GM23338 (cell line): ENCODE measurements around the gene CAPZB.

ENCODE experiments used
- EZH2 ChIP-seq: fragments of 200-600 bp; sonication (generic); IDR thresholded peaks from one replicate; pipeline ENCODE4 v1.8.0; 2017; ENCODE audit warnings: antibody characterized with exemption, mild to moderate bottlenecking, low read depth; ENCODE audit not compliant: unreplicated experiment
- EZH2phosphoT487 ChIP-seq: fragments of 200-600 bp; sonication (generic); IDR thresholded peaks from one replicate; pipeline ENCODE4 v1.8.1; 2018; ENCODE audit warnings: antibody characterized with exemption; ENCODE audit not compliant: unreplicated experiment
- NANOG ChIP-seq: IDR thresholded peaks from 2 replicates; pipeline ENCODE4 v1.6.1; 2016; ENCODE audit warnings: antibody characterized with exemption, borderline replicate concordance
- POLR2AphosphoS5 ChIP-seq: IDR thresholded peaks from 2 replicates; pipeline ENCODE4 v1.6.1; 2016; ENCODE audit warnings: antibody characterized with exemption, low read depth
- REST ChIP-seq: IDR thresholded peaks from one replicate; pipeline ENCODE4 v1.6.1; 2018; ENCODE audit warnings: antibody characterized with exemption; ENCODE audit not compliant: unreplicated experiment
- ZNF331 ChIP-seq: fragments of 250-450 bp; sonication (Bioruptor Pico); IDR thresholded peaks from 2 replicates; pipeline ENCODE4 v1.5.0; 2020; ENCODE audit warnings: low read depth, mild to moderate bottlenecking, moderate library complexity
- TF ChIP-seq, protein P1 (sequence below), 2 experiments: fragments of 200-600 bp in 1 of 2; sonication (generic) in 1 of 2; conservative IDR thresholded peaks; 2 replicates each; pipeline versions ENCODE4 v1.5.1 to v1.6.1; 2016 to 2017; ENCODE audit warnings: antibody characterized with exemption in 2 of 2, low read depth in 2 of 2, mild to moderate bottlenecking in 2 of 2, moderate library complexity in 1 of 2
- TF ChIP-seq, protein P2 (sequence below): IDR thresholded peaks from 2 replicates; pipeline ENCODE4 v1.6.1; 2016; ENCODE audit warnings: antibody characterized with exemption

DNA sequence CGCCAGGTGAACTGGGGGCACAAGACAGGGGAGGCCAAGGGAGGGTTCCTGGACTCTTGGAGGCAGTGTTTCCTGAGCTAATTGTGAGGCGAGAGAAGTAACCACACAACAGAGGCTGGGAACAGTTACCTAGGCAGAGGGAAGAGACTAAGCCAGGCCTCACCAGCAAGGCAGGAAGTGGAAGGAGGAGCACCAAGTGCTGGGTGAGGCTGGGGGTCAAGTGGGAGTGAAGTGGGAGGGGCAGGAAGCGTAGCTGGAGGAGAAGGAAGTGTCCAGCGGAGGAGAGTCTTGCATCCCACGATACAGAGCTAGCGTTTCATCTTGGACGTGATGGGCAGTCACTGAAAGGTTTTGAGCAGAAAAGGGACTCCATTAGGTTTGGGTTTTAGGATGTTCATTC is 48.3 kb upstream of the CAPZB start:
- TF ChIP-seq EZH2 (no peak), POLR2AphosphoS5 (no peak), EZH2phosphoT487 (no peak), REST (no peak), ZNF331 (CRISPR knock-in tag) (no peak), NANOG (no peak)
- TF ChIP-seq, protein P1, sequence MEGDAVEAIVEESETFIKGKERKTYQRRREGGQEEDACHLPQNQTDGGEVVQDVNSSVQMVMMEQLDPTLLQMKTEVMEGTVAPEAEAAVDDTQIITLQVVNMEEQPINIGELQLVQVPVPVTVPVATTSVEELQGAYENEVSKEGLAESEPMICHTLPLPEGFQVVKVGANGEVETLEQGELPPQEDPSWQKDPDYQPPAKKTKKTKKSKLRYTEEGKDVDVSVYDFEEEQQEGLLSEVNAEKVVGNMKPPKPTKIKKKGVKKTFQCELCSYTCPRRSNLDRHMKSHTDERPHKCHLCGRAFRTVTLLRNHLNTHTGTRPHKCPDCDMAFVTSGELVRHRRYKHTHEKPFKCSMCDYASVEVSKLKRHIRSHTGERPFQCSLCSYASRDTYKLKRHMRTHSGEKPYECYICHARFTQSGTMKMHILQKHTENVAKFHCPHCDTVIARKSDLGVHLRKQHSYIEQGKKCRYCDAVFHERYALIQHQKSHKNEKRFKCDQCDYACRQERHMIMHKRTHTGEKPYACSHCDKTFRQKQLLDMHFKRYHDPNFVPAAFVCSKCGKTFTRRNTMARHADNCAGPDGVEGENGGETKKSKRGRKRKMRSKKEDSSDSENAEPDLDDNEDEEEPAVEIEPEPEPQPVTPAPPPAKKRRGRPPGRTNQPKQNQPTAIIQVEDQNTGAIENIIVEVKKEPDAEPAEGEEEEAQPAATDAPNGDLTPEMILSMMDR (conservative IDR thresholded peaks at IDR 0.05; ENCODE audit: low read depth in 2 of 2): no peak
- TF ChIP-seq, protein P2, sequence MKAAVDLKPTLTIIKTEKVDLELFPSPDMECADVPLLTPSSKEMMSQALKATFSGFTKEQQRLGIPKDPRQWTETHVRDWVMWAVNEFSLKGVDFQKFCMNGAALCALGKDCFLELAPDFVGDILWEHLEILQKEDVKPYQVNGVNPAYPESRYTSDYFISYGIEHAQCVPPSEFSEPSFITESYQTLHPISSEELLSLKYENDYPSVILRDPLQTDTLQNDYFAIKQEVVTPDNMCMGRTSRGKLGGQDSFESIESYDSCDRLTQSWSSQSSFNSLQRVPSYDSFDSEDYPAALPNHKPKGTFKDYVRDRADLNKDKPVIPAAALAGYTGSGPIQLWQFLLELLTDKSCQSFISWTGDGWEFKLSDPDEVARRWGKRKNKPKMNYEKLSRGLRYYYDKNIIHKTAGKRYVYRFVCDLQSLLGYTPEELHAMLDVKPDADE: no peak
